NCI-H1436 (cell line): ENCODE results near the gene GRIK2.

Experiments
- DNase-seq: peaks from one replicate; lab custom pipeline; 2025; lab: John Stamatoyannopoulos, UW

Gene GRIK2

GRCh38 chr6:101400326-101401135 is 7.0 kb downstream of the GRIK2 start:
- no peak for DNase-seq

GRCh38 chr6:101401171-101401570 is 7.7 kb downstream of the GRIK2 start:
- no peak for DNase-seq

- DNase-seq: no peak
Measured at GRCh38 chr6:101401792-101402621, 8.5 kb downstream of the GRIK2 start.

GRCh38 chr6:101402622-101403031 is 9.1 kb downstream of the GRIK2 start:
- no peak for DNase-seq

GRCh38 chr6:101403216-101403945 is 9.9 kb downstream of the GRIK2 start:
- DNase-seq: no peak

GRCh38 chr6:101404775-101405174 is 11.3 kb downstream of the GRIK2 start:
- DNase-seq: no peak

- no peak for DNase-seq
Measured at GRCh38 chr6:101413773-101414172, 20.3 kb downstream of the GRIK2 start.

GRCh38 chr6:101417900-101418299 is 24.4 kb downstream of the GRIK2 start:
- DNase-seq: no peak

GRCh38 chr6:101422251-101422650 is 28.7 kb downstream of the GRIK2 start:
- no peak for DNase-seq

GRCh38 chr6:101422811-101423210 is 29.3 kb downstream of the GRIK2 start:
- DNase-seq: no peak

GRCh38 chr6:101429270-101429669 is 35.8 kb downstream of the GRIK2 start:
- DNase-seq: no peak

GRCh38 chr6:101429845-101430244 is 36.3 kb downstream of the GRIK2 start:
- no peak for DNase-seq

GRCh38 chr6:101433141-101433540 is 39.6 kb downstream of the GRIK2 start:
- no peak for DNase-seq

- no peak for DNase-seq
Measured at GRCh38 chr6:101434601-101435000, 41.1 kb downstream of the GRIK2 start.

- no peak for DNase-seq
Measured at GRCh38 chr6:101435038-101435437, 41.5 kb downstream of the GRIK2 start.

GRCh38 chr6:101439790-101440189 is 46.3 kb downstream of the GRIK2 start:
- DNase-seq: no peak

- no peak for DNase-seq
Measured at GRCh38 chr6:101443315-101443714, 49.8 kb downstream of the GRIK2 start.

GRCh38 chr6:101444717-101445116 is 51.2 kb downstream of the GRIK2 start:
- no peak for DNase-seq

- DNase-seq: no peak
Measured at GRCh38 chr6:101445527-101445926, 52.0 kb downstream of the GRIK2 start.

- no peak for DNase-seq
Measured at GRCh38 chr6:101450901-101451300, 57.4 kb downstream of the GRIK2 start.

- no peak for DNase-seq
Measured at GRCh38 chr6:101451981-101452380, 58.5 kb downstream of the GRIK2 start.

GRCh38 chr6:101453221-101453620 is 59.7 kb downstream of the GRIK2 start:
- no peak for DNase-seq
